Mammary epithelial cell (primary cell): Measurements from ENCODE around the gene NSUN4.
"Not testable (repeated sequence)": the region's sequence is repeated elsewhere in the genome, so short reads cannot be mapped to it uniquely, and the experiment has no call there.

Experiments
- CTCF ChIP-seq, 2 donors: IDR thresholded peaks in 1 of 2; conservative IDR thresholded peaks in 1 of 2; 2 replicates each; pipeline ENCODE4 v1.5.1; 2011 to 2012; ENCODE audit warnings: inconsistent platforms in 2 of 2, low read length in 2 of 2, mild to moderate bottlenecking in 2 of 2, control low read depth in 1 of 2, low read depth in 1 of 2; ENCODE audit not compliant: insufficient read depth in 1 of 2; ENCODE audit errors: extremely low read depth in 1 of 2
- EZH2 ChIP-seq: IDR thresholded peaks from 2 replicates; pipeline ENCODE4 v1.6.1; 2012; ENCODE audit warnings: low read length, inconsistent platforms, borderline replicate concordance

DNA sequence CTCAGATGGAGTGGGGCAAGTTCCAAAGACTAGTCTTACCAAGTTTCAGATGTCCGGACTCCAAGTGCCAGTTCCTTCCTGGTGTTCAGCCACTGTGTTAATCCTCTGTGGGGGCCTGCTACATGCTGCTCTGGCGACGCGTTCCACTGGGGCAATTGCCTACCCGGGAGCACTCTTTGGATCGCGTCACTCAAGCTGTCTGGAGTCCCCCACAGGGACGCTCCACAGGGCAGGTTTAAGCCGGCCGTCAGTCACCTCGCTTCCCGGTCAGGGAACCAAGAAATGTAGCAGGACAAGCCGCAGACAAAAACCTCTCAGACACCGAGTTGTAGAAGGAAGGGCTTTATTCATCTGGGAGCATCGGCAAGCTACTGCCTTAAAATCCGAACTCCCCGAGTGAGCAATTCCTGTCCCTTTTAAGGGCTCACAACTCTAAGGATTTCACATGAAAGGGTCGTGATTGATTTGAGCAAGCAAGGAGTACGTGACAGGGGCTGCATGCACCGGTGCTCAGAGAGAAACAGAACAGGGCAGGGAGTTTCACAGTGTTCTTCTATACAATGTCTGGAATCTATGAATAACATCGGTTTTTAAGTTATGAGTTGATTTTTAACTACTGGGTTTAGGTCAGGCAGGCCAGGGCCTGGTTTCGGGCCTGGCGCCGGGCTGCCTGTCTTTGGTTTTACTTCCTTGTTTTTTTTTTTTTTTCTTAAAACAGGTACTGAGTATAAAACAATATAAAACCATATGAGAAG, 8.6 kb upstream of the NSUN4 start:
- not testable (repeated sequence) for TF ChIP-seq CTCF (conservative IDR thresholded peaks at IDR 0.05 in 1 of 2, IDR thresholded peaks at IDR 0.05 in 1 of 2; ENCODE audit: extremely low read depth in 1 of 2, insufficient read depth in 1 of 2, low read depth in 1 of 2, low read length in 2 of 2); EZH2
